ENCODE measurements around the gene SYNE3. TPM values are rescaled to one million over a fixed set of nuclear protein-coding genes. Genes with fewer than 3 reads are reported as not detected.

Gene SYNE3
- total and polyA plus RNA-seq, 9 of the 15 experiments (the other 6 are each of a cell fraction or from before 2014, with no cell fraction given), result 0.04 to 3.1 (median 0.55) TPM

DNA sequence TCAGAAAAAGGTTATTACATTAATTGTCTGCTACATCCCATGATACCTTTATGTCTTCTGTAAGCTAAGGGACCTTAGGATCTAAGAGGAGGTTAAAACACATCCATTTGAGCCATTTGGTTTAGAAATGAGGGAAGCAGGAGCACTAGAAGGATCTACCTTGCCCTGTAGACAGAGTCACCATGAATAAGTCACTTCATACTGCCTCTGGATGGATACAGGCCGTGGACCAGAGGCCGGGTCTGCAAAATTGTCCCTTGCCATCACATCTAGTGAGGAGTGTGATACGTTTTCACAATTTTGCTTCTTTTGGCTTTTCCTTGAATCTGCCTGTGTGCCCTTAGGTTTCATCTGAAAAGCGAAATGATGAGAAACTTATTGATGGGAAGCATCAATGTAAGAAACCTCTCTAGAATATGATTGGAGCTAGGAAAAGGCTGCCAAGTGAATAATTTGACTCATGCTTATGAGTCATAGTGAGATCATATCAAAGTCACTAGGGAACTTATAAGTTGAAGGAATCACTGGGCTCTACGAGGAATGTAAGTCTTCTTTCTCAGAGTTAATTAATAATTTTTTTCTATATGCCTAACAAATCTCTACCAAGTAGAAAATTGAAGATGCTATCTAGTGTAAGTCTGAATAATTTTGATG lies 29.2 kb upstream of the SYNE3 start (continued):
- 0 out of 2 replicates have a peak, but pooled peaks have one; percentile 40 for TF ChIP-seq ARID3A (IDR thresholded peaks at IDR 0.05; ENCODE audit: borderline replicate concordance, low read depth, low read length)
- TF ChIP-seq HBP1 (CRISPR knock-in tag; IDR thresholded peaks at IDR 0.05), result no peak
- TF ChIP-seq CBX3 (IDR thresholded peaks at IDR 0.05; ENCODE audit: borderline replicate concordance in 1 of 2, low read length in 2 of 2), result 0 out of 3 replicates have a peak, but pooled peaks of 1 of the 2 experiments have one; percentile 26
- TF ChIP-seq ZNF140 (CRISPR knock-in tag; IDR thresholded peaks at IDR 0.05), result no peak
- TF ChIP-seq RBM17 (IDR thresholded peaks at IDR 0.05; ENCODE audit: borderline replicate concordance, low read depth, low read length), result no peak
- 0 out of 2 replicates have a peak, but pooled peaks have one; percentile 33 for TF ChIP-seq CREB1 (IDR thresholded peaks at IDR 0.05)
- no peak for TF ChIP-seq CREB1 (CRISPR knock-in tag; IDR thresholded peaks at IDR 0.05)
- TF ChIP-seq HIVEP1 (CRISPR knock-in tag; IDR thresholded peaks at IDR 0.05), result no peak
- TF ChIP-seq ZNF263 (CRISPR knock-in tag; IDR thresholded peaks at IDR 0.05; ENCODE audit: borderline replicate concordance), result no peak
- TF ChIP-seq FOS (IDR thresholded peaks at IDR 0.05; ENCODE audit: extremely low read depth, insufficient read length), result peak; percentile 40
- TF ChIP-seq DNMT1 (IDR thresholded peaks at IDR 0.05), result no peak
- TF ChIP-seq ZNF253 (CRISPR knock-in tag; conservative IDR thresholded peaks at IDR 0.05), result no peak
- TF ChIP-seq, protein P1, sequence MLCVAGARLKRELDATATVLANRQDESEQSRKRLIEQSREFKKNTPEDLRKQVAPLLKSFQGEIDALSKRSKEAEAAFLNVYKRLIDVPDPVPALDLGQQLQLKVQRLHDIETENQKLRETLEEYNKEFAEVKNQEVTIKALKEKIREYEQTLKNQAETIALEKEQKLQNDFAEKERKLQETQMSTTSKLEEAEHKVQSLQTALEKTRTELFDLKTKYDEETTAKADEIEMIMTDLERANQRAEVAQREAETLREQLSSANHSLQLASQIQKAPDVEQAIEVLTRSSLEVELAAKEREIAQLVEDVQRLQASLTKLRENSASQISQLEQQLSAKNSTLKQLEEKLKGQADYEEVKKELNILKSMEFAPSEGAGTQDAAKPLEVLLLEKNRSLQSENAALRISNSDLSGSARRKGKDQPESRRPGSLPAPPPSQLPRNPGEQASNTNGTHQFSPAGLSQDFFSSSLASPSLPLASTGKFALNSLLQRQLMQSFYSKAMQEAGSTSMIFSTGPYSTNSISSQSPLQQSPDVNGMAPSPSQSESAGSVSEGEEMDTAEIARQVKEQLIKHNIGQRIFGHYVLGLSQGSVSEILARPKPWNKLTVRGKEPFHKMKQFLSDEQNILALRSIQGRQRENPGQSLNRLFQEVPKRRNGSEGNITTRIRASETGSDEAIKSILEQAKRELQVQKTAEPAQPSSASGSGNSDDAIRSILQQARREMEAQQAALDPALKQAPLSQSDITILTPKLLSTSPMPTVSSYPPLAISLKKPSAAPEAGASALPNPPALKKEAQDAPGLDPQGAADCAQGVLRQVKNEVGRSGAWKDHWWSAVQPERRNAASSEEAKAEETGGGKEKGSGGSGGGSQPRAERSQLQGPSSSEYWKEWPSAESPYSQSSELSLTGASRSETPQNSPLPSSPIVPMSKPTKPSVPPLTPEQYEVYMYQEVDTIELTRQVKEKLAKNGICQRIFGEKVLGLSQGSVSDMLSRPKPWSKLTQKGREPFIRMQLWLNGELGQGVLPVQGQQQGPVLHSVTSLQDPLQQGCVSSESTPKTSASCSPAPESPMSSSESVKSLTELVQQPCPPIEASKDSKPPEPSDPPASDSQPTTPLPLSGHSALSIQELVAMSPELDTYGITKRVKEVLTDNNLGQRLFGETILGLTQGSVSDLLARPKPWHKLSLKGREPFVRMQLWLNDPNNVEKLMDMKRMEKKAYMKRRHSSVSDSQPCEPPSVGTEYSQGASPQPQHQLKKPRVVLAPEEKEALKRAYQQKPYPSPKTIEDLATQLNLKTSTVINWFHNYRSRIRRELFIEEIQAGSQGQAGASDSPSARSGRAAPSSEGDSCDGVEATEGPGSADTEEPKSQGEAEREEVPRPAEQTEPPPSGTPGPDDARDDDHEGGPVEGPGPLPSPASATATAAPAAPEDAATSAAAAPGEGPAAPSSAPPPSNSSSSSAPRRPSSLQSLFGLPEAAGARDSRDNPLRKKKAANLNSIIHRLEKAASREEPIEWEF (CRISPR knock-in tag; IDR thresholded peaks at IDR 0.05), result no peak
- TF ChIP-seq MYNN (IDR thresholded peaks at IDR 0.05), result peak; percentile 51; the same call in 1 of the 2 replicates
- TF ChIP-seq MYNN (CRISPR knock-in tag; IDR thresholded peaks at IDR 0.05), result no peak
- TF ChIP-seq JUNB (CRISPR knock-in tag; conservative IDR thresholded peaks at IDR 0.05), result peak; percentile 55; the same call in 1 of the 2 replicates
- TF ChIP-seq HSF4 (CRISPR knock-in tag; IDR thresholded peaks at IDR 0.05; ENCODE audit: borderline replicate concordance), result no peak
- 0 out of 2 replicates have a peak, but pooled peaks have one; percentile 31 for TF ChIP-seq ATF7 (IDR thresholded peaks at IDR 0.05)
- no peak for TF ChIP-seq NONO (IDR thresholded peaks at IDR 0.05; ENCODE audit: low read depth in 2 of 2, low read length in 1 of 2)
- no peak for TF ChIP-seq RFX5 (IDR thresholded peaks at IDR 0.05; ENCODE audit: low read depth, low read length)
- no peak for TF ChIP-seq ATF1 (CRISPR knock-in tag; IDR thresholded peaks at IDR 0.05)
- TF ChIP-seq ATF1 (tag; IDR thresholded peaks at IDR 0.05), result peak; percentile 56
- no peak for TF ChIP-seq ZBED1 (IDR thresholded peaks at IDR 0.05)
